GM12878 (cell line): ENCODE results near the gene SMO. TPM values are rescaled to one million over a fixed set of nuclear protein-coding genes. Genes with fewer than 3 reads are reported as not detected.

Experiments used
- ATAC-seq: fragments of 200-7000 bp; cut with Tn5 transposase; 3 replicates; pipeline ENCODE4 v1.9.1; 2020; ENCODE audit warnings: mild to moderate bottlenecking, moderate library complexity
- BruUV-seq: library from RNA; stranded (reverse); fragments of 400-500 nt; replicated peaks from 2 replicates; lab custom pipeline; 2021; lab: Mats Ljungman, UMichigan
- CTCF ChIA-PET: fragments of 300-600 bp; sonication (Branson Sonifier 250); formaldehyde crosslinking; extraction: SDS; loops from one replicate; lab custom pipeline; 2021; ENCODE audit warnings: inconsistent platforms; lab: Yijun Ruan, JAX
- POLR2A ChIA-PET: fragments of 350-600 bp; formaldehyde crosslinking; extraction: SDS; loops from one replicate; lab custom pipeline; 2021; ENCODE audit warnings: inconsistent platforms; lab: Charles Lee
- RAD21 ChIA-PET: fragments of 300-600 bp; sonication (Branson Sonifier 250); formaldehyde crosslinking; loops from one replicate; lab custom pipeline; 2023; ENCODE audit warnings: antibody characterized with exemption; ENCODE audit not compliant: unreplicated experiment; lab: Charles Lee
- SMC1A ChIA-PET: fragments of 300-600 bp; sonication (Branson Sonifier 250); formaldehyde crosslinking; loops from one replicate; lab custom pipeline; 2023; ENCODE audit not compliant: unreplicated experiment, uncharacterized antibody; lab: Charles Lee
- DNase-seq: peaks from one replicate; pipeline ENCODE4 v3.0.0-alpha.2; 2011; ENCODE audit warnings: low read depth, low spot score
- FAIRE-seq: peaks from 3 replicates; lab custom pipeline; 2011; peaks lifted over from hg19 to GRCh38; lab: Jason Lieb, UNC
- H2AFZ ChIP-seq: 2 replicates; pipeline ENCODE4 v1.6.0; 2011; ENCODE audit warnings: low read depth, low read length, control low read depth; ENCODE audit not compliant: control insufficient read depth
- H3K27ac ChIP-seq: 2 replicates; pipeline ENCODE4 v1.5.1; 2011; ENCODE audit warnings: control low read depth; ENCODE audit not compliant: control insufficient read depth, insufficient read depth
- H3K27me3 ChIP-seq, 2 experiments: replicated peaks in 1 of 2; 2 replicates each; pipeline versions ENCODE4 v1.6.0 to v1.6.1; 2011; ENCODE audit warnings: low read length in 1 of 2; ENCODE audit not compliant: control insufficient read depth in 2 of 2, insufficient read depth in 2 of 2
- H3K36me3 ChIP-seq, 2 experiments: 2 replicates each; pipeline ENCODE4 v1.5.1; 2011; ENCODE audit warnings: low read length in 1 of 2; ENCODE audit not compliant: control insufficient read depth in 2 of 2, insufficient read depth in 2 of 2
- H3K4me1 ChIP-seq: 2 replicates; pipeline ENCODE4 v1.6.1; 2011; ENCODE audit warnings: mild to moderate bottlenecking, low read length, moderate library complexity, mixed read lengths; ENCODE audit not compliant: control insufficient read depth, insufficient read depth
- H3K4me2 ChIP-seq: 2 replicates; pipeline ENCODE4 v1.6.0; 2011; ENCODE audit warnings: control low read depth; ENCODE audit not compliant: control insufficient read depth, insufficient read depth
- H3K4me3 ChIP-seq: fragments of 200-600 bp; sonication (generic); 2 replicates; pipeline ENCODE4 v1.5.1; 2016
- H3K79me2 ChIP-seq: 2 replicates; pipeline ENCODE4 v1.6.0; 2011; ENCODE audit warnings: low read length; ENCODE audit not compliant: control insufficient read depth, insufficient read depth
- H3K9ac ChIP-seq: 2 replicates; pipeline ENCODE4 v1.8.0; 2011; ENCODE audit warnings: low read length, control low read depth, mixed read lengths; ENCODE audit not compliant: control insufficient read depth, insufficient read depth
- H3K9me3 ChIP-seq: replicated peaks from 3 replicates; pipeline ENCODE4 v1.5.1; 2011; ENCODE audit warnings: mild to moderate bottlenecking, low read length; ENCODE audit not compliant: control insufficient read depth, insufficient read depth
- H4K20me1 ChIP-seq: 2 replicates; pipeline ENCODE4 v1.6.0; 2011; ENCODE audit not compliant: control insufficient read depth, insufficient read depth
- ATF2 ChIP-seq: IDR thresholded peaks from 2 replicates; pipeline ENCODE4 v1.6.1; 2012; ENCODE audit warnings: low read length, inconsistent platforms
- POLR2AphosphoS5 ChIP-seq: IDR thresholded peaks from 2 replicates; pipeline ENCODE4 v1.6.1; 2011; ENCODE audit warnings: mild to moderate bottlenecking, low read length, inconsistent platforms
- SREBF1 ChIP-seq: IDR thresholded peaks from 2 replicates; pipeline ENCODE4 v1.6.1; 2012; ENCODE audit warnings: mild to moderate bottlenecking, low read length
- STAT1 ChIP-seq: fragments of 450-650 bp; conservative IDR thresholded peaks from 2 replicates; pipeline ENCODE4 v1.6.1; 2014; ENCODE audit warnings: antibody characterized with exemption, mild to moderate bottlenecking
- ZBED1 ChIP-seq: IDR thresholded peaks from 2 replicates; pipeline ENCODE4 v1.6.1; 2016; ENCODE audit warnings: borderline replicate concordance
- WGBS: methylation state at CpG from one replicate; pipeline ENCODE4 v1.1.6; 2016; ENCODE audit warnings: low lambda C conversion rate; ENCODE audit not compliant: insufficient replicate concordance, insufficient coverage; ENCODE audit errors: missing lambda C conversion rate; 5-methylcytosine and 5-hydroxymethylcytosine counted together
- in situ Hi-C: fragments of 300-500 bp; cut with MboI; formaldehyde crosslinking; loops from 9 replicates; pipeline ENCODE4 v1.14.3; 2018; ENCODE audit warnings: mixed read lengths
- intact Hi-C: fragments of 100-400 bp; cut with micrococcal nuclease; formaldehyde crosslinking; loops from one replicate; pipeline ENCODE4 v1.14.2; 2022; ENCODE audit not compliant: unreplicated experiment
- polyA plus RNA-seq, 11 experiments: library from polyadenylated mRNA; depleted of rRNA in 4 of 11; unstranded in 6 of 11; stranded (reverse) in 5 of 11; fragments of >200 nt; fragmentation: Nextera tagmentation in 4 of 11; fragmentation: Illumina TruSeq in 1 of 11; extraction: Ambion mirVana in 4 of 11; extraction: Trizol in 1 of 11; gene quantifications; 1 replicate in 1 of 11; 2 replicates in 10 of 11; pipeline versions ENCODE4 v1.2.1 to v1.2.3, GENCODE V29; 2011 to 2016; ENCODE audit warnings: inconsistent platforms in 2 of 11, missing spikeins in 2 of 11, low read depth in 1 of 11
- total RNA-seq, 4 experiments: library from RNA; depleted of rRNA in 3 of 4; stranded (reverse); fragments of >200 nt in 3 of 4; fragmentation: Illumina TruSeq in 1 of 4; extraction: Trizol in 1 of 4; gene quantifications; 2 replicates each; pipeline versions ENCODE4 v1.2.1 to v1.2.3, GENCODE V29; 2013 to 2021

Gene SMO
- total and polyA plus RNA-seq, 10 of the 15 experiments (the other 5 are each of a cell fraction or from before 2014, with no cell fraction given): 0.40 to 11.2 (median 2.6) TPM

GRCh38 chr7:129167817-129168216 is 20.6 kb upstream of the SMO start:
- Histone ChIP-seq H4K20me1 (no peaks in the 10 kb centered on the region), H3K9me3 (no peaks in the 10 kb centered on the region), H3K9ac (no peak overlapping the region), H2AFZ (no peak overlapping the region), H3K4me3 (no peak overlapping the region), H3K27me3 (no peaks in the 10 kb centered on the region), H3K4me2 (no peak overlapping the region), H3K36me3 (peaks cover 15 to 23% of the 10 kb centered on the region in 2 experiments), H3K27ac (no peak overlapping the region), H3K4me1 (peaks cover 33% of the 10 kb centered on the region), H3K79me2 (no peaks in the 10 kb centered on the region)
- no peak for ATAC-seq
- POLR2A ChIA-PET: interaction anchor here (1.0 to 5.3 kb wide), 4 partner anchors 17 to 38 kb away, joined by 3 to 32 read pairs (median 3); no protein-coding TSS in a partner anchor
- no peak for TF ChIP-seq ZBED1
- TF ChIP-seq SREBF1: no peak
- TF ChIP-seq STAT1: no peak
- no peak for TF ChIP-seq POLR2AphosphoS5
- TF ChIP-seq ATF2: no peak
- in situ Hi-C loops (no loop called here), intact Hi-C loops (loop anchor here (2.0 kb wide), 1 partner anchor 45 kb away; no protein-coding TSS in a partner anchor)
- no TSS peak for BruUV-seq
- 100% methylated on average over 4 of the region's 4 CpGs for WGBS
- RAD21 ChIA-PET: interaction anchor here (2.2 to 4.0 kb wide), 2 partner anchors 22 to 43 kb away, joined by 14 to 37 read pairs; partner anchors contain the start of gene TSPAN33
- FAIRE-seq: no peak
- no peak for DNase-seq
- CTCF ChIA-PET: interaction anchor here (2.4 to 12.7 kb wide), 4 partner anchors 22 to 50 kb away, joined by 7 to 168 read pairs (median 14); partner anchors contain the start of gene TSPAN33
- SMC1A ChIA-PET: interaction anchor here (1.0 to 3.0 kb wide), 7 partner anchors 21 to 76 kb away, joined by 3 to 28 read pairs (median 6); no protein-coding TSS in a partner anchor
